ENCODE results near the gene STN1. TPM values are rescaled to one million over a fixed set of nuclear protein-coding genes. Genes with fewer than 3 reads are reported as not detected.

The STN1 gene
- total and polyA plus RNA-seq, 2 experiments from 2014 or later: 20.5 to 20.8 TPM

- TF ChIP-seq EZH2 (IDR thresholded peaks at IDR 0.05; ENCODE audit: insufficient read depth, poor library complexity, severe bottlenecking) (no peak), EZH2phosphoT487 (IDR thresholded peaks at IDR 0.05; ENCODE audit: insufficient read depth, low read depth) (no peak)
- no peak overlapping the region for H3K4me2 ChIP-seq (ENCODE audit: unreplicated experiment)
- in situ Hi-C loops (cut with MboI): no loop called here
- H3K27me3 ChIP-seq (replicated peaks; ENCODE audit: insufficient read depth): no peaks in the 10 kb centered on the region
- no peaks in the 10 kb centered on the region for H3K79me2 ChIP-seq (ENCODE audit: insufficient read depth)
- no peaks in the 10 kb centered on the region for H3K9me2 ChIP-seq (ENCODE audit: insufficient read depth)
- DNase-seq: peak; percentile 81
- no peak overlapping the region for H2AFZ ChIP-seq
- H3K27ac ChIP-seq: no peak overlapping the region
- no peaks in the 10 kb centered on the region for H4K20me1 ChIP-seq (ENCODE audit: insufficient read depth)
- no peak overlapping the region for H3K9ac ChIP-seq
- no peaks in the 10 kb centered on the region for H3K9me3 ChIP-seq (ENCODE audit: low read depth)
- H3K36me3 ChIP-seq (ENCODE audit: low read depth): no peaks in the 10 kb centered on the region
- H3K4me1 ChIP-seq (ENCODE audit: insufficient read depth): peaks cover 22% of the 10 kb centered on the region
- WGBS, 2 experiments (ENCODE audit: low coverage in 1 of 2, low lambda C conversion rate in 2 of 2, missing lambda C conversion rate in 2 of 2): 92 to 94% methylated on average over 16 of the region's 16 CpGs
- H3F3A ChIP-seq (ENCODE audit: insufficient read depth): peaks cover 24% of the 10 kb centered on the region
- H3K4me3 ChIP-seq: no peak overlapping the region
These were observed 45.6 kb downstream of the STN1 start for GRCh38 chr10:103872137-103872931.

GRCh38 chr10:103871006-103871405 lies 47.0 kb downstream of the STN1 start:
- no peaks in the 10 kb centered on the region for H3K9me2 ChIP-seq (ENCODE audit: insufficient read depth)
- no peaks in the 10 kb centered on the region for H3K36me3 ChIP-seq (ENCODE audit: low read depth)
- H4K20me1 ChIP-seq (ENCODE audit: insufficient read depth): no peaks in the 10 kb centered on the region
- WGBS, 2 experiments (ENCODE audit: low coverage in 1 of 2, low lambda C conversion rate in 2 of 2, missing lambda C conversion rate in 2 of 2): 87 to 91% methylated on average over 6 to 7 of the region's 7 CpGs
- in situ Hi-C loops (cut with MboI): no loop called here
- H3K27me3 ChIP-seq (replicated peaks; ENCODE audit: insufficient read depth): no peaks in the 10 kb centered on the region
- DNase-seq: no peak
- H3K4me1 ChIP-seq (ENCODE audit: insufficient read depth): peaks cover 22% of the 10 kb centered on the region
- H3K4me3 ChIP-seq: no peak overlapping the region
- peak overlapping the region; percentile 32; the same call in 1 of the 2 replicates for H2AFZ ChIP-seq
- H3F3A ChIP-seq (ENCODE audit: insufficient read depth): peaks cover 24% of the 10 kb centered on the region
- 0 out of 2 replicates have a peak overlapping the region, but pooled peaks have one; percentile 13 for H3K9ac ChIP-seq
- H3K9me3 ChIP-seq (ENCODE audit: low read depth): no peaks in the 10 kb centered on the region
- peak overlapping the region; percentile 53 for H3K27ac ChIP-seq
- H3K79me2 ChIP-seq (ENCODE audit: insufficient read depth): no peaks in the 10 kb centered on the region
- TF ChIP-seq EZH2 (IDR thresholded peaks at IDR 0.05; ENCODE audit: insufficient read depth, poor library complexity, severe bottlenecking): no peak
- H3K4me2 ChIP-seq (ENCODE audit: unreplicated experiment): no peak overlapping the region

GRCh38 chr10:103870516-103870915 lies 47.5 kb downstream of the STN1 start:
- H3K27ac ChIP-seq: peak overlapping the region; percentile 53
- H3K9me2 ChIP-seq (ENCODE audit: insufficient read depth): no peaks in the 10 kb centered on the region
- H3K79me2 ChIP-seq (ENCODE audit: insufficient read depth): no peaks in the 10 kb centered on the region
- H3K4me2 ChIP-seq (ENCODE audit: unreplicated experiment): no peak overlapping the region
- no peaks in the 10 kb centered on the region for H3K27me3 ChIP-seq (replicated peaks; ENCODE audit: insufficient read depth)
- peak overlapping the region; percentile 32; the same call in 1 of the 2 replicates for H2AFZ ChIP-seq
- 54 to 61% methylated on average over 8 of the region's 8 CpGs for WGBS, 2 experiments (ENCODE audit: low coverage in 1 of 2, low lambda C conversion rate in 2 of 2, missing lambda C conversion rate in 2 of 2)
- H3K9ac ChIP-seq: 0 out of 2 replicates have a peak overlapping the region, but pooled peaks have one; percentile 13
- H3K4me3 ChIP-seq: no peak overlapping the region
- peaks cover 22% of the 10 kb centered on the region for H3K4me1 ChIP-seq (ENCODE audit: insufficient read depth)
- in situ Hi-C loops (cut with MboI): no loop called here
- peaks cover 24% of the 10 kb centered on the region for H3F3A ChIP-seq (ENCODE audit: insufficient read depth)
- no peaks in the 10 kb centered on the region for H3K9me3 ChIP-seq (ENCODE audit: low read depth)
- TF ChIP-seq EZH2 (IDR thresholded peaks at IDR 0.05; ENCODE audit: insufficient read depth, poor library complexity, severe bottlenecking) (no peak), EZH2phosphoT487 (IDR thresholded peaks at IDR 0.05; ENCODE audit: insufficient read depth, low read depth) (no peak)
- DNase-seq: peak; percentile 81
- no peaks in the 10 kb centered on the region for H4K20me1 ChIP-seq (ENCODE audit: insufficient read depth)
- no peaks in the 10 kb centered on the region for H3K36me3 ChIP-seq (ENCODE audit: low read depth)

DNA sequence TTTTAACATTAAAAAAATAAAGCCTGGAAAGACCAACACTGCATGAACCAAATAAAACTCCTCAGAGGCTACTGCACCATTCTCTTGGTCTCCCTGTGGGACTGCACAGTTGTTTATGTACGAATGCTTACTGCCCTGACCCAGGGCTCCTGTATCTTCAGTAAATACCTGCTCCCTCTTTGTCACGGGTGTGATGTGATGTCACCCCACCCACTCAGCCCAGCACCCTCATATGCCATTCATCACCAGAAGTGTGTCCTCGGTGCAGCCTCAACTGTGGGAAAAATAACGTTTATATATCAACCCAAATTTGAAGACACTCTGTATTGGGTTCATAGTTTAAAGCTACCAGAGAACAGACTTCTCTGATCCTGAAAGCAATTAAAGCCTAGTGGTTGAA lies 48.6 kb downstream of the STN1 start:
- no peak for TF ChIP-seq EZH2 (IDR thresholded peaks at IDR 0.05; ENCODE audit: insufficient read depth, poor library complexity, severe bottlenecking)
- TF ChIP-seq EZH2phosphoT487 (IDR thresholded peaks at IDR 0.05; ENCODE audit: insufficient read depth, low read depth): no peak
- peaks cover 22% of the 10 kb centered on the region for H3K4me1 ChIP-seq (ENCODE audit: insufficient read depth)
- H4K20me1 ChIP-seq (ENCODE audit: insufficient read depth): no peaks in the 10 kb centered on the region
- no peaks in the 10 kb centered on the region for H3K36me3 ChIP-seq (ENCODE audit: low read depth)
- H3K9me3 ChIP-seq (ENCODE audit: low read depth): no peaks in the 10 kb centered on the region
- in situ Hi-C loops (cut with MboI): no loop called here
- H3K4me3 ChIP-seq: no peak overlapping the region
- no peak overlapping the region for H3K4me2 ChIP-seq (ENCODE audit: unreplicated experiment)
- H3K9ac ChIP-seq: no peak overlapping the region
- H3F3A ChIP-seq (ENCODE audit: insufficient read depth): peaks cover 24% of the 10 kb centered on the region
- H3K9me2 ChIP-seq (ENCODE audit: insufficient read depth): no peaks in the 10 kb centered on the region
- H3K27me3 ChIP-seq (replicated peaks; ENCODE audit: insufficient read depth): no peaks in the 10 kb centered on the region
- 78 to 79% methylated on average over 4 of the region's 4 CpGs for WGBS, 2 experiments (ENCODE audit: low coverage in 1 of 2, low lambda C conversion rate in 2 of 2, missing lambda C conversion rate in 2 of 2)
- H3K27ac ChIP-seq: no peak overlapping the region
- H2AFZ ChIP-seq: no peak overlapping the region
- DNase-seq: no peak
- no peaks in the 10 kb centered on the region for H3K79me2 ChIP-seq (ENCODE audit: insufficient read depth)

Data from GM23248 (cell line).